Common myeloid progenitor, CD34-positive (primary cell): Measurements from ENCODE around the gene PRAC2.

Source experiments
- CTCF ChIA-PET: fragments of 350-600 bp; sonication (Branson Sonifier 250); formaldehyde crosslinking; loops from one replicate; lab custom pipeline; 2021; ENCODE audit warnings: antibody characterized with exemption; lab: Charles Lee
- POLR2A ChIA-PET: fragments of 350-600 bp; sonication (Branson Sonifier 250); formaldehyde crosslinking; loops from one replicate; lab custom pipeline; 2021; ENCODE audit warnings: antibody characterized with exemption; lab: Charles Lee
- DNase-seq, 3 donors: peaks; one replicate each; pipeline versions ENCODE4 v3.0.0 to v3.0.0-alpha.2; 2013
- H3K27ac ChIP-seq, 2 experiments: 1 replicate in 1 of 2; 2 replicates in 1 of 2; pipeline ENCODE4 v1.7.0; 2013; ENCODE audit warnings: inconsistent platforms in 2 of 2, low read length in 2 of 2, mild to moderate bottlenecking in 2 of 2, low read depth in 1 of 2, moderate library complexity in 1 of 2; ENCODE audit not compliant: severe bottlenecking in 2 of 2, insufficient read depth in 1 of 2, poor library complexity in 1 of 2
- H3K27me3 ChIP-seq, 5 experiments: replicated peaks in 2 of 5; 1 replicate in 3 of 5; 2 replicates in 2 of 5; pipeline versions ENCODE4 v1.6.1 to v1.7.0; 2013; ENCODE audit warnings: low read length in 4 of 5, mild to moderate bottlenecking in 2 of 5, moderate library complexity in 2 of 5, inconsistent platforms in 1 of 5; ENCODE audit not compliant: insufficient read depth in 5 of 5, control insufficient read depth in 4 of 5
- H3K36me3 ChIP-seq, 4 experiments: 1 replicate in 2 of 4; 2 replicates in 2 of 4; pipeline versions ENCODE4 v1.6.1 to v1.7.0; 2013; ENCODE audit warnings: low read length in 3 of 4, control low read depth in 1 of 4, mild to moderate bottlenecking in 1 of 4; ENCODE audit not compliant: control insufficient read depth in 4 of 4, insufficient read depth in 4 of 4
- H3K4me1 ChIP-seq, 4 experiments: 1 replicate in 3 of 4; 2 replicates in 1 of 4; pipeline versions ENCODE4 v1.6.1 to v1.7.1; 2013; ENCODE audit warnings: low read length in 3 of 4, mild to moderate bottlenecking in 3 of 4, control low read depth in 1 of 4, inconsistent platforms in 1 of 4, moderate library complexity in 1 of 4; ENCODE audit not compliant: control insufficient read depth in 4 of 4, insufficient read depth in 4 of 4; ENCODE audit errors: control extremely low read depth in 1 of 4
- H3K4me3 ChIP-seq, 7 experiments: 1 replicate in 4 of 7; 2 replicates in 3 of 7; pipeline versions ENCODE4 v1.5.1 to v1.7.0; 2013; ENCODE audit warnings: mild to moderate bottlenecking in 7 of 7, low read length in 6 of 7, moderate library complexity in 6 of 7, inconsistent platforms in 2 of 7, low read depth in 2 of 7, control low read depth in 1 of 7; ENCODE audit not compliant: insufficient read depth in 4 of 7, control insufficient read depth in 1 of 7; ENCODE audit errors: extremely low read depth in 1 of 7
- H3K9me3 ChIP-seq, 5 experiments: 1 replicate in 4 of 5; 2 replicates in 1 of 5; pipeline versions ENCODE4 v1.6.1 to v1.7.1; 2013; ENCODE audit warnings: low read length in 4 of 5, mild to moderate bottlenecking in 2 of 5, inconsistent platforms in 1 of 5, low read depth in 1 of 5, moderate library complexity in 1 of 5; ENCODE audit not compliant: control insufficient read depth in 4 of 5, insufficient read depth in 2 of 5; ENCODE audit errors: control extremely low read depth in 1 of 5
- WGBS: methylation state at CpG from one replicate; pipeline ENCODE4 v1.1.5; 2013; ENCODE audit not compliant: insufficient coverage; 5-methylcytosine and 5-hydroxymethylcytosine counted together

Gene PRAC2

GRCh38 chr17:48761114-48761513 is 38.1 kb downstream of the PRAC2 start:
- Histone ChIP-seq H3K27ac (no peak overlapping the region), H3K36me3 (no peaks in the 10 kb centered on the region), H3K27me3 (peaks cover 0 to 40% (median 15%) of the 10 kb centered on the region in 5 experiments), H3K4me3 (no peak overlapping the region), H3K9me3 (no peaks in the 10 kb centered on the region), H3K4me1 (peaks cover 4 to 13% (median 11%) of the 10 kb centered on the region in 4 experiments)
- DNase-seq = no peak
- ChIA-PET POLR2A (no interaction called here), CTCF (interaction anchor here (1.4 to 2.9 kb wide), 4 partner anchors 29 to 750 kb away, joined by 3 to 7 read pairs (median 5); no protein-coding TSS in a partner anchor)
- WGBS = 89% methylated on average over 6 of the region's 6 CpGs

GRCh38 chr17:48767263-48767774 is 44.3 kb downstream of the PRAC2 start:
- no peak for DNase-seq
- Histone ChIP-seq H3K4me3 (no peak overlapping the region), H3K36me3 (no peaks in the 10 kb centered on the region), H3K27me3 (peaks cover 0 to 26% (median 9%) of the 10 kb centered on the region in 5 experiments), H3K27ac (no peak overlapping the region), H3K9me3 (no peaks in the 10 kb centered on the region), H3K4me1 (peaks cover 0 to 7% (median 0%) of the 10 kb centered on the region in 4 experiments)
- 100% methylated on average over 4 of the region's 4 CpGs for WGBS
- CTCF ChIA-PET = interaction anchor here (0.9 to 3.7 kb wide), 7 partner anchors 11 to 50 kb away, joined by 3 to 12 read pairs (median 4); no protein-coding TSS in a partner anchor
- POLR2A ChIA-PET = no interaction called here

GRCh38 chr17:48769009-48769675 is 46.2 kb downstream of the PRAC2 start:
- POLR2A ChIA-PET = no interaction called here

GRCh38 chr17:48770954-48771353 is 48.0 kb downstream of the PRAC2 start:
- Histone ChIP-seq H3K9me3 (peaks cover 0 to 5% (median 0%) of the 10 kb centered on the region in 5 experiments), H3K4me3 (no peak overlapping the region), H3K27me3 (peaks cover 0 to 5% (median 0%) of the 10 kb centered on the region in 5 experiments), H3K4me1 (peaks cover 0 to 7% (median 0%) of the 10 kb centered on the region in 4 experiments), H3K36me3 (no peaks in the 10 kb centered on the region), H3K27ac (no peak overlapping the region)
- CTCF ChIA-PET = interaction anchor here (1.8 kb wide), 1 partner anchor 108 kb away, joined by 6 read pairs; no protein-coding TSS in a partner anchor
- WGBS = 89% methylated on average over 3 of the region's 3 CpGs
- no peak for DNase-seq
- POLR2A ChIA-PET = no interaction called here

More at GRCh38 chr17:48769009-48769675, 46.2 kb downstream of the PRAC2 start:
- Histone ChIP-seq H3K36me3 (no peaks in the 10 kb centered on the region), H3K27me3 (peaks cover 0 to 15% (median 4%) of the 10 kb centered on the region in 5 experiments), H3K4me3 (no peak overlapping the region), H3K27ac (no peak overlapping the region), H3K9me3 (no peaks in the 10 kb centered on the region), H3K4me1 (peaks cover 0 to 7% (median 0%) of the 10 kb centered on the region in 4 experiments)
- peak in 1 of 3 donors; percentile 46 for DNase-seq
- WGBS = 88% methylated on average over 2 of the region's 5 CpGs
- CTCF ChIA-PET = interaction anchor here (0.7 to 3.7 kb wide), 7 partner anchors 10 to 110 kb away, joined by 3 to 12 read pairs (median 7); no protein-coding TSS in a partner anchor

GRCh38 chr17:48773245-48773644 is 50.3 kb downstream of the PRAC2 start:
- Histone ChIP-seq H3K27ac (no peak overlapping the region), H3K36me3 (no peaks in the 10 kb centered on the region), H3K9me3 (peaks cover 0 to 5% (median 0%) of the 10 kb centered on the region in 5 experiments), H3K4me1 (peaks cover 0 to 7% (median 0%) of the 10 kb centered on the region in 4 experiments), H3K4me3 (no peak overlapping the region), H3K27me3 (peaks cover 0 to 5% (median 0%) of the 10 kb centered on the region in 5 experiments)
- CTCF ChIA-PET = interaction anchor here (0.6 kb wide), 1 partner anchor 107 kb away, joined by 3 read pairs; no protein-coding TSS in a partner anchor
- no peak for DNase-seq
- WGBS = 100% methylated on average over 2 of the region's 3 CpGs
- POLR2A ChIA-PET = no interaction called here
